HepG2 (cell line): ENCODE results near the gene RPS6KC1.

Experiments
- GTF2F1 ChIP-seq: fragments of 150-350 bp; IDR thresholded peaks from 2 replicates; pipeline ENCODE4 v1.6.1; 2014; ENCODE audit warnings: low read length
- RFX1 ChIP-seq: fragments of 450-650 bp; IDR thresholded peaks from 2 replicates; pipeline ENCODE4 v1.6.1; 2017

GRCh38 chr1:213138892-213139291, 87.9 kb downstream of the RPS6KC1 start:
- no peak for TF ChIP-seq RFX1
- TF ChIP-seq GTF2F1 = no peak
